HL-60 (cell line): Measurements from ENCODE around the gene PIGT.

Source experiments
- DNase-seq, 2 experiments: peaks; one replicate each; pipeline ENCODE4 v3.0.0-alpha.2; 2010 to 2020; ENCODE audit warnings: low read depth in 1 of 2, low spot score in 1 of 2
- H3K27ac ChIP-seq: fragments of 250-450 bp; sonication (Bioruptor Pico); replicated peaks from 2 replicates; pipeline ENCODE4 v1.5.1; 2020; ENCODE audit warnings: mild to moderate bottlenecking, moderate library complexity
- H3K27me3 ChIP-seq: fragments of 250-450 bp; sonication (Bioruptor Pico); 2 replicates; pipeline ENCODE4 v1.5.1; 2021; ENCODE audit warnings: mild to moderate bottlenecking, moderate library complexity; ENCODE audit not compliant: insufficient read depth, poor library complexity, severe bottlenecking
- H3K4me3 ChIP-seq: replicated peaks from 2 replicates; pipeline ENCODE4 v1.5.1; 2011; ENCODE audit warnings: mild to moderate bottlenecking, control low read depth, low read length; ENCODE audit not compliant: insufficient read depth
- GABPA ChIP-seq: IDR thresholded peaks from 2 replicates; pipeline ENCODE4 v1.6.1; 2012; ENCODE audit warnings: low read depth
- POLR2AphosphoS5 ChIP-seq: IDR thresholded peaks from 2 replicates; pipeline ENCODE4 v1.6.1; 2012; ENCODE audit warnings: low read depth
- SPI1 ChIP-seq: IDR thresholded peaks from 2 replicates; pipeline ENCODE4 v1.6.1; 2012; ENCODE audit warnings: low read depth, mild to moderate bottlenecking, borderline replicate concordance
- TF ChIP-seq, protein P1 (sequence below): IDR thresholded peaks from one replicate; pipeline ENCODE4 v1.5.1; 2011; ENCODE audit warnings: low read length, control low read depth, inconsistent platforms; ENCODE audit not compliant: insufficient read depth
- TF ChIP-seq, protein P2 (sequence below): IDR thresholded peaks from 2 replicates; pipeline ENCODE4 v1.6.1; 2012; ENCODE audit warnings: low read depth; ENCODE audit not compliant: insufficient replicate concordance

Gene PIGT

DNA sequence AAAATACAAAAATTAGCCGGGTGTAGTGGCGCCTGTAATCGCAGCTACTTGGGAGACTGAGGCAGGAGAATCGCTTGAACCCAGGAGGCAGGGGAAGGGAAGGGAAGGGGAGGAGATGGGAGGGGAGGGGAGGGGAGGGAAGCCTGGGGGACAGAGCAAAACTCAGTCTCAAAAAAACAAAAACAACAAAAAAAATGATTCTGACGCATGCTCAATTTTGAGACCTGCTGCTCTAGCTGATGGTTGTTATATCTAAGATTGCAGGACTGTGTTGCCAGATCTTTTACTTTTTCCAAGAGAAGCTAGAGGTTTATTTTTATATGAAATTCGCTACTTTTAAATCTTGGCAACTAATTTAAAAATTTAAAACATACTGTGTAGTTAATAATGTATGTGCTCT is 51.2 kb downstream of the PIGT start:
- peaks cover 35% of the 10 kb centered on the region for H3K27me3 ChIP-seq
- no peak for DNase-seq
- H3K27ac ChIP-seq = no peak overlapping the region
- no peak overlapping the region for H3K4me3 ChIP-seq
- no peak for TF ChIP-seq SPI1
- TF ChIP-seq, protein P1, sequence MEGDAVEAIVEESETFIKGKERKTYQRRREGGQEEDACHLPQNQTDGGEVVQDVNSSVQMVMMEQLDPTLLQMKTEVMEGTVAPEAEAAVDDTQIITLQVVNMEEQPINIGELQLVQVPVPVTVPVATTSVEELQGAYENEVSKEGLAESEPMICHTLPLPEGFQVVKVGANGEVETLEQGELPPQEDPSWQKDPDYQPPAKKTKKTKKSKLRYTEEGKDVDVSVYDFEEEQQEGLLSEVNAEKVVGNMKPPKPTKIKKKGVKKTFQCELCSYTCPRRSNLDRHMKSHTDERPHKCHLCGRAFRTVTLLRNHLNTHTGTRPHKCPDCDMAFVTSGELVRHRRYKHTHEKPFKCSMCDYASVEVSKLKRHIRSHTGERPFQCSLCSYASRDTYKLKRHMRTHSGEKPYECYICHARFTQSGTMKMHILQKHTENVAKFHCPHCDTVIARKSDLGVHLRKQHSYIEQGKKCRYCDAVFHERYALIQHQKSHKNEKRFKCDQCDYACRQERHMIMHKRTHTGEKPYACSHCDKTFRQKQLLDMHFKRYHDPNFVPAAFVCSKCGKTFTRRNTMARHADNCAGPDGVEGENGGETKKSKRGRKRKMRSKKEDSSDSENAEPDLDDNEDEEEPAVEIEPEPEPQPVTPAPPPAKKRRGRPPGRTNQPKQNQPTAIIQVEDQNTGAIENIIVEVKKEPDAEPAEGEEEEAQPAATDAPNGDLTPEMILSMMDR = no peak
- TF ChIP-seq, protein P2, sequence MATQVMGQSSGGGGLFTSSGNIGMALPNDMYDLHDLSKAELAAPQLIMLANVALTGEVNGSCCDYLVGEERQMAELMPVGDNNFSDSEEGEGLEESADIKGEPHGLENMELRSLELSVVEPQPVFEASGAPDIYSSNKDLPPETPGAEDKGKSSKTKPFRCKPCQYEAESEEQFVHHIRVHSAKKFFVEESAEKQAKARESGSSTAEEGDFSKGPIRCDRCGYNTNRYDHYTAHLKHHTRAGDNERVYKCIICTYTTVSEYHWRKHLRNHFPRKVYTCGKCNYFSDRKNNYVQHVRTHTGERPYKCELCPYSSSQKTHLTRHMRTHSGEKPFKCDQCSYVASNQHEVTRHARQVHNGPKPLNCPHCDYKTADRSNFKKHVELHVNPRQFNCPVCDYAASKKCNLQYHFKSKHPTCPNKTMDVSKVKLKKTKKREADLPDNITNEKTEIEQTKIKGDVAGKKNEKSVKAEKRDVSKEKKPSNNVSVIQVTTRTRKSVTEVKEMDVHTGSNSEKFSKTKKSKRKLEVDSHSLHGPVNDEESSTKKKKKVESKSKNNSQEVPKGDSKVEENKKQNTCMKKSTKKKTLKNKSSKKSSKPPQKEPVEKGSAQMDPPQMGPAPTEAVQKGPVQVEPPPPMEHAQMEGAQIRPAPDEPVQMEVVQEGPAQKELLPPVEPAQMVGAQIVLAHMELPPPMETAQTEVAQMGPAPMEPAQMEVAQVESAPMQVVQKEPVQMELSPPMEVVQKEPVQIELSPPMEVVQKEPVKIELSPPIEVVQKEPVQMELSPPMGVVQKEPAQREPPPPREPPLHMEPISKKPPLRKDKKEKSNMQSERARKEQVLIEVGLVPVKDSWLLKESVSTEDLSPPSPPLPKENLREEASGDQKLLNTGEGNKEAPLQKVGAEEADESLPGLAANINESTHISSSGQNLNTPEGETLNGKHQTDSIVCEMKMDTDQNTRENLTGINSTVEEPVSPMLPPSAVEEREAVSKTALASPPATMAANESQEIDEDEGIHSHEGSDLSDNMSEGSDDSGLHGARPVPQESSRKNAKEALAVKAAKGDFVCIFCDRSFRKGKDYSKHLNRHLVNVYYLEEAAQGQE = no peak
- TF ChIP-seq GABPA = no peak
- no peak for TF ChIP-seq POLR2AphosphoS5

DNA sequence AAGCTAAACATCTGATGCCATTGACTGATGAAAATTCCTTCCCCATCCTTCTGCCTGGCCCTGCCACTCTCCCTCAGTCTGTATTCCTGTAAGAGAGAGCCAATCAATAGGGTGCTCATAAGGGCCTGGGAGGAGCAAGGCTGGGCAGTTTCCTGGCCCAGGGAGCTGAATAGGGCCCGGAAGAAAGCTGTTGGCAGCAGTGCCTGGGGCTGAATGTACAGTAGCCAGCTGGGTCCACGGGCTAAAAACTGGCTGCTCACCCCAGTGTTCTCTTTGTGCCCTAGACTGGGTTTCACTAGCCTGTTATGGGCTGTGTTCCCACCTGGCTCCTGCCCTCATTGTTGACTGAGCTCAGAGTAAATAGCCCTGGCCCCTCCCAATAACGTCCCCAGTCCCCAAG is 51.9 kb downstream of the PIGT start:
- no peak overlapping the region for H3K4me3 ChIP-seq
- H3K27me3 ChIP-seq = peaks cover 38% of the 10 kb centered on the region
- TF ChIP-seq, protein P1 = no peak
- no peak for TF ChIP-seq GABPA
- no peak for TF ChIP-seq SPI1
- TF ChIP-seq, protein P2 = no peak
- no peak for TF ChIP-seq POLR2AphosphoS5
- H3K27ac ChIP-seq = no peak overlapping the region
- no peak for DNase-seq

DNA sequence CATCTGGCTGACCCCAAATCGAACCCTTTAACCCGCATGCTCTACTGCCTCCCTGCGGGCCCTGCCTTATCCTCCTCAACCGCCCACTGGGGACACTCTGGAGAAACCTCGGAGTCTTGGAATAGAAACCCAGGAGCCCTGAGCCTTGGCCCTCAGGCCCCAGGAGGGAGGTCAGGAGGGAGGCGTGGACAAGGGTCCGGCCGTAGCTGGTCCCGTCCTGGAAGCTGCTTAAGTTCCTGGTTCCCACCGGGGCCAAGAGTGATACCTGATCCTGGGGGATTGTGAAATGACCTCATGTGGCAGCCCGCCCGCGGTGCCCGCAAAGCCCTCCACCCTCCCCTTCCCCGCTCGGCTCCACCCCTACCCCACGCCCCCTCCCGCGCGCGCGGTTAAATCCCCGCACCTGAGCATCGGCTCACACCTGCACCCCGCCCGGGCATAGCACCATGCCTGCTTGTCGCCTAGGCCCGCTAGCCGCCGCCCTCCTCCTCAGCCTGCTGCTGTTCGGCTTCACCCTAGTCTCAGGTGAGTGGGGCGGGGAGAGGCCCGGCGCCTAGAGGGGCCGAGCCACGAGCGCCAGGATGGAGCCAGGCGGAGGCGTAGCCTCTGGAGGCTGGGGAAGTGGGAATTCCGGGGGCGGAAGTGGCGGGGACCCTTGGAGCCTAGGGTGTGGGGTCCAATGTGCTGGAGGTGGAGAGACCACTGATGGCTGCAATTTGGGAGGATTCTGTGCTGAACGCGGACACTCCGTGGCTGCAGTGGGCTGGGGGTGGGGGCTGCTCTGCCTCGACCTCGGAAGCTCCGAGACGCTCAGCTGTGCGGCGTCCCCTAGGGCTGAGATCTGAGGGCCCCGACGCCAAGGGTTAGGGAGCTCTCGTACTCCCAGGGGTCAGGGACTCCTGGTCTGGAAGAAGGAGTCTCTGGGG is 53.7 kb downstream of the PIGT start, which contains the start of gene WFDC2:
Gene WFDC2 (plus strand): TSS at position 418 of the 926 bp plus-strand sequence. CDS start 29 bp downstream, at position 447.
- Histone ChIP-seq H3K27me3 (peaks cover 49% of the 10 kb centered on the region), H3K4me3 (peak within 1 kb of the TSS; percentile 20; the same call in 1 of the 2 replicates), H3K27ac (no peak within 1 kb of the TSS)
- TF ChIP-seq POLR2AphosphoS5 (no peak), SPI1 (no peak), GABPA (no peak)
- no peak for DNase-seq

DNA sequence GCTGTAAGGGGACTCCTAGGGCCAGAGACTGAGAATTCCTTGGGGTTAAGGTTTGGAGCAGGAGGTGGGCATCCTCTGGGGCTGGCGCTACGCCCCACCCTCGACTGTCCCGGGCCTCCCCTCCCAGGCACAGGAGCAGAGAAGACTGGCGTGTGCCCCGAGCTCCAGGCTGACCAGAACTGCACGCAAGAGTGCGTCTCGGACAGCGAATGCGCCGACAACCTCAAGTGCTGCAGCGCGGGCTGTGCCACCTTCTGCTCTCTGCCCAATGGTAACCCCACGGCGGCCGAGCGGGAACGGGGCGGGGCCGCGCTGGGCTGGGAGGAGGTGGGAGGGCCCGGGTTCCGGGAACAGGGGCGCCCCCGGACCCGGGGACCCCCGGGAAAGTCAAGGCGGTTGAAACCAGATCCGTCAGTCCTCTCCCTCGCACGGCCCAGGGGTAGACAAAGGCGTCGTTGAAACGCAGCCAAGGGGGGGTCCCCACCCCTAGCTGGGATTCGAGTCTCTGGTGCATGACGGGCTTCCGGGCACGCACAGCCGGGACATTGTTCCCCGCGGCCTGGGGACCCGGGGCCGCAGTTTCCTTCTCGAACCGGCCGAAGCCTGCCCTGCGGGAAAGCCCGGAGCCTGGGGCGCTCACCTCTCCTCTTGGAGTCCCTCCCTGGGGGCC is 54.5 kb downstream of the PIGT start:
- H3K27ac ChIP-seq = no peak overlapping the region
- no peak for TF ChIP-seq SPI1
- TF ChIP-seq, protein P2 = no peak
- peaks cover 46% of the 10 kb centered on the region for H3K27me3 ChIP-seq
- no peak for DNase-seq
- H3K4me3 ChIP-seq = peak overlapping the region; percentile 20; the same call in 1 of the 2 replicates
